ENCODE data around the gene NEK1.

The NEK1 gene

GRCh38 chr4:169417629-169418282 is 194.6 kb downstream of the NEK1 start:
- DNase-seq (ENCODE audit: low spot score) = no peak

- DNase-seq (ENCODE audit: low spot score) = no peak
Measured at GRCh38 chr4:169416997-169417396, 195.4 kb downstream of the NEK1 start.

GRCh38 chr4:169416461-169416860 is 195.9 kb downstream of the NEK1 start:
- no peak for DNase-seq (ENCODE audit: low spot score)

GRCh38 chr4:169414913-169415312 is 197.5 kb downstream of the NEK1 start:
- no peak for DNase-seq (ENCODE audit: low spot score)

GRCh38 chr4:169412046-169412445 is 200.3 kb downstream of the NEK1 start:
- no peak for DNase-seq (ENCODE audit: low spot score)

GRCh38 chr4:169410839-169411770 is 201.3 kb downstream of the NEK1 start:
- DNase-seq (ENCODE audit: low spot score) = peak; percentile 36

GRCh38 chr4:169407217-169407845 is 205.1 kb downstream of the NEK1 start:
- DNase-seq (ENCODE audit: low spot score) = no peak

GRCh38 chr4:169404960-169405359 is 207.4 kb downstream of the NEK1 start:
- DNase-seq (ENCODE audit: low spot score) = peak; percentile 82

GRCh38 chr4:169400832-169401231 is 211.6 kb downstream of the NEK1 start:
- DNase-seq (ENCODE audit: low spot score) = no peak

- DNase-seq (ENCODE audit: low spot score) = no peak
Measured at GRCh38 chr4:169399976-169400767, 212.2 kb downstream of the NEK1 start.

GRCh38 chr4:169398316-169398715 is 214.1 kb downstream of the NEK1 start:
- peak; percentile 52 for DNase-seq (ENCODE audit: low spot score)

- no peak for DNase-seq (ENCODE audit: low spot score)
Measured at GRCh38 chr4:169397762-169398161, 214.6 kb downstream of the NEK1 start.

GRCh38 chr4:169385376-169385775 is 227.0 kb downstream of the NEK1 start:
- no peak for DNase-seq (ENCODE audit: low spot score)

GRCh38 chr4:169384779-169385178 is 227.6 kb downstream of the NEK1 start:
- DNase-seq (ENCODE audit: low spot score) = no peak

- DNase-seq (ENCODE audit: low spot score) = no peak
Measured at GRCh38 chr4:169383724-169384123, 228.7 kb downstream of the NEK1 start.

GRCh38 chr4:169379688-169380087 is 232.7 kb downstream of the NEK1 start:
- DNase-seq (ENCODE audit: low spot score) = no peak

- DNase-seq (ENCODE audit: low spot score) = no peak
Measured at GRCh38 chr4:169377367-169377766, 235.0 kb downstream of the NEK1 start.

GRCh38 chr4:169376421-169376820 is 236.0 kb downstream of the NEK1 start:
- no peak for DNase-seq (ENCODE audit: low spot score)

GRCh38 chr4:169372791-169373190 is 239.6 kb downstream of the NEK1 start:
- peak; percentile 19 for DNase-seq (ENCODE audit: low spot score)

- no peak for DNase-seq (ENCODE audit: low spot score)
Measured at GRCh38 chr4:169369634-169370033, 242.7 kb downstream of the NEK1 start.

GRCh38 chr4:169367826-169368225 is 244.6 kb downstream of the NEK1 start:
- no peak for DNase-seq (ENCODE audit: low spot score)

GRCh38 chr4:169366821-169367220 is 245.6 kb downstream of the NEK1 start:
- no peak for DNase-seq (ENCODE audit: low spot score)
